Transverse colon (tissue), 4 donors: ENCODE results near the gene HCFC1R1.

Source experiments
- POLR2A ChIP-seq: fragments of 450-650 bp; IDR thresholded peaks from one replicate; pipeline ENCODE4 v1.6.1; 2016; ENCODE audit warnings: antibody characterized with exemption, mild to moderate bottlenecking, moderate library complexity
- POLR2AphosphoS5 ChIP-seq, 3 donors: sonication (generic); formaldehyde crosslinking; IDR thresholded peaks; one replicate each; pipeline ENCODE4 v1.6.1; 2016; ENCODE audit warnings: antibody characterized with exemption in 3 of 3
- TF ChIP-seq, protein P1 (sequence below), 5 experiments: fragments of 200-600 bp in 3 of 5; fragments of 450-650 bp in 2 of 5; sonication (generic) in 3 of 5; IDR thresholded peaks; 1 replicate in 2 of 5; 2 replicates in 3 of 5; pipeline ENCODE4 v1.5.1; 2016 to 2017; ENCODE audit warnings: antibody characterized with exemption in 5 of 5, inconsistent platforms in 3 of 5, mild to moderate bottlenecking in 2 of 5, moderate library complexity in 1 of 5

DNA sequence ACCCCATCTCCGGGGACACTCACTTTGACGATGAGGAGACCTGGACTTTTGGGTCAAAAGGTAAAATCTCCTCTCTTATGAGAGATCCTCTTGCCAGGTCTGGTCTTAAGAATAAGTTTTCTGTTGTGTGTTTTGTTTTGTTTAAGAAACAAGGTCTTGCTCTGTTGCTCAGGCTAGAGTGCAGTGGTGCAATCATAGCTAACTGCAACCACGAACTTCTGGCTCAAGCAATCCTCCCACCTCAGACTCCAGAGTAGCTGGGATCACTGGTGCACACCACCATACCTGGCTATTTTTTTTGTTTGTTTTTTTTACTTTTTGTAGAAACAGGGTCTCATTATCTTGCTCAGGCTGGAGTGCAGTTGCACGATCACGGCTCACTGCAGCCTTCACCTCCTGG, 26.7 kb upstream of the HCFC1R1 start:
- TF ChIP-seq, protein P1, sequence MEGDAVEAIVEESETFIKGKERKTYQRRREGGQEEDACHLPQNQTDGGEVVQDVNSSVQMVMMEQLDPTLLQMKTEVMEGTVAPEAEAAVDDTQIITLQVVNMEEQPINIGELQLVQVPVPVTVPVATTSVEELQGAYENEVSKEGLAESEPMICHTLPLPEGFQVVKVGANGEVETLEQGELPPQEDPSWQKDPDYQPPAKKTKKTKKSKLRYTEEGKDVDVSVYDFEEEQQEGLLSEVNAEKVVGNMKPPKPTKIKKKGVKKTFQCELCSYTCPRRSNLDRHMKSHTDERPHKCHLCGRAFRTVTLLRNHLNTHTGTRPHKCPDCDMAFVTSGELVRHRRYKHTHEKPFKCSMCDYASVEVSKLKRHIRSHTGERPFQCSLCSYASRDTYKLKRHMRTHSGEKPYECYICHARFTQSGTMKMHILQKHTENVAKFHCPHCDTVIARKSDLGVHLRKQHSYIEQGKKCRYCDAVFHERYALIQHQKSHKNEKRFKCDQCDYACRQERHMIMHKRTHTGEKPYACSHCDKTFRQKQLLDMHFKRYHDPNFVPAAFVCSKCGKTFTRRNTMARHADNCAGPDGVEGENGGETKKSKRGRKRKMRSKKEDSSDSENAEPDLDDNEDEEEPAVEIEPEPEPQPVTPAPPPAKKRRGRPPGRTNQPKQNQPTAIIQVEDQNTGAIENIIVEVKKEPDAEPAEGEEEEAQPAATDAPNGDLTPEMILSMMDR (IDR thresholded peaks at IDR 0.05), result no peak
- no peak for TF ChIP-seq POLR2A
- TF ChIP-seq POLR2AphosphoS5 (IDR thresholded peaks at IDR 0.05), result no peak
